A673 (cell line): ENCODE results near the gene CCBE1.

Experiments
- EZH2 ChIP-seq: fragments of 200-600 bp; sonication (generic); IDR thresholded peaks from 2 replicates; pipeline ENCODE4 v1.6.1; 2017; ENCODE audit warnings: borderline replicate concordance, low read depth, mild to moderate bottlenecking, mixed read lengths, antibody characterized with exemption, low read length; ENCODE audit not compliant: poor library complexity, severe bottlenecking
- TF ChIP-seq, protein P1 (sequence below): fragments of 300-800, 200-600 bp; sonication (generic); conservative IDR thresholded peaks from 2 replicates; pipeline ENCODE4 v1.5.1; 2017; ENCODE audit warnings: low read depth, mild to moderate bottlenecking, antibody characterized with exemption, low read length, moderate library complexity, mixed read lengths

DNA sequence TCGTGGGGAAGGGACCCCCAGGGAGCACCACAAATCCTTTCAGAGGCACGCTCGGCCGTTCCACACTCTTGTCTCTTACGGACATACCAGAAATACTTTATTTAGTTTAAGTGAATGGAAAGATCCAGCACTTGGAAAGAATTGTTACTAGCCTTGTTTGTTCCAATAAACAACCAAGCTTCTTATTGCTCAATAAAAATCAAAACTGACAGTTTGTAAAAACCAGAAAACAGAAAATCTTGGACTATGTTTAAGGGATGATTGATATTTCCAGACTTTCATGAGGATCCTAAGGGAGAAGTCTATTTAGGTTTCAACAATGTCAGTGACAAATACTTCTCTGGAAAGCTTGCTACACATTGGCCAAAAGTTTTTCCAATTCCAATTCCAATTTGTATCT lies 31.6 kb upstream of the CCBE1 start:
- TF ChIP-seq, protein P1, sequence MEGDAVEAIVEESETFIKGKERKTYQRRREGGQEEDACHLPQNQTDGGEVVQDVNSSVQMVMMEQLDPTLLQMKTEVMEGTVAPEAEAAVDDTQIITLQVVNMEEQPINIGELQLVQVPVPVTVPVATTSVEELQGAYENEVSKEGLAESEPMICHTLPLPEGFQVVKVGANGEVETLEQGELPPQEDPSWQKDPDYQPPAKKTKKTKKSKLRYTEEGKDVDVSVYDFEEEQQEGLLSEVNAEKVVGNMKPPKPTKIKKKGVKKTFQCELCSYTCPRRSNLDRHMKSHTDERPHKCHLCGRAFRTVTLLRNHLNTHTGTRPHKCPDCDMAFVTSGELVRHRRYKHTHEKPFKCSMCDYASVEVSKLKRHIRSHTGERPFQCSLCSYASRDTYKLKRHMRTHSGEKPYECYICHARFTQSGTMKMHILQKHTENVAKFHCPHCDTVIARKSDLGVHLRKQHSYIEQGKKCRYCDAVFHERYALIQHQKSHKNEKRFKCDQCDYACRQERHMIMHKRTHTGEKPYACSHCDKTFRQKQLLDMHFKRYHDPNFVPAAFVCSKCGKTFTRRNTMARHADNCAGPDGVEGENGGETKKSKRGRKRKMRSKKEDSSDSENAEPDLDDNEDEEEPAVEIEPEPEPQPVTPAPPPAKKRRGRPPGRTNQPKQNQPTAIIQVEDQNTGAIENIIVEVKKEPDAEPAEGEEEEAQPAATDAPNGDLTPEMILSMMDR: no peak
- no peak for TF ChIP-seq EZH2
